HEK293T (cell line): ENCODE results near the gene PCNX3.

ENCODE experiments used
- BHLHE40 ChIP-seq: fragments of 450-650 bp; IDR thresholded peaks from 2 replicates; pipeline ENCODE4 v1.6.1; 2016; ENCODE audit warnings: mild to moderate bottlenecking, moderate library complexity, borderline replicate concordance
- FOXK2 ChIP-seq: fragments of 450-650 bp; IDR thresholded peaks from 2 replicates; pipeline ENCODE4 v1.6.1; 2016; ENCODE audit warnings: mild to moderate bottlenecking
- FOXM1 ChIP-seq: fragments of 450-650 bp; IDR thresholded peaks from 2 replicates; pipeline ENCODE4 v1.6.1; 2017; ENCODE audit warnings: mild to moderate bottlenecking, borderline replicate concordance
- HDGF ChIP-seq: fragments of 450-650 bp; IDR thresholded peaks from 2 replicates; pipeline ENCODE4 v1.6.1; 2017; ENCODE audit warnings: antibody characterized with exemption, borderline replicate concordance
- TARDBP ChIP-seq: fragments of 450-650 bp; IDR thresholded peaks from 2 replicates; pipeline ENCODE4 v1.6.1; 2016
- TF ChIP-seq, protein P1 (sequence below): fragments of 450-650 bp; IDR thresholded peaks from 2 replicates; pipeline ENCODE4 v1.6.1; 2016

- TF ChIP-seq FOXM1 (no peak), BHLHE40 (no peak), FOXK2 (no peak), HDGF (no peak), TARDBP (no peak)
- TF ChIP-seq, protein P1, sequence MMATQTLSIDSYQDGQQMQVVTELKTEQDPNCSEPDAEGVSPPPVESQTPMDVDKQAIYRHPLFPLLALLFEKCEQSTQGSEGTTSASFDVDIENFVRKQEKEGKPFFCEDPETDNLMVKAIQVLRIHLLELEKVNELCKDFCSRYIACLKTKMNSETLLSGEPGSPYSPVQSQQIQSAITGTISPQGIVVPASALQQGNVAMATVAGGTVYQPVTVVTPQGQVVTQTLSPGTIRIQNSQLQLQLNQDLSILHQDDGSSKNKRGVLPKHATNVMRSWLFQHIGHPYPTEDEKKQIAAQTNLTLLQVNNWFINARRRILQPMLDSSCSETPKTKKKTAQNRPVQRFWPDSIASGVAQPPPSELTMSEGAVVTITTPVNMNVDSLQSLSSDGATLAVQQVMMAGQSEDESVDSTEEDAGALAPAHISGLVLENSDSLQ: no peak
These were observed 46.7 kb downstream of the PCNX3 start for GRCh38 chr11:65662247-65662798.
